Stromal cell of bone marrow (primary cell): ENCODE results near the gene SDCCAG8.
"Not testable (repeated sequence)": the region's sequence is repeated elsewhere in the genome, so short reads cannot be mapped to it uniquely, and the experiment has no call there.

Source experiments
- DNase-seq: peaks from one replicate; pipeline ENCODE4 v3.0.0-alpha.2; 2012; ENCODE audit warnings: low read depth

Gene SDCCAG8

GRCh38 chr1:243255791-243256512, at the start of gene SDCCAG8:
TSS of gene SDCCAG8 (plus strand) at chr1:243256041. CDS start at chr1:243256174, 133 bp downstream.
- peak; percentile 100 for DNase-seq

GRCh38 chr1:243211984-243212383, 43.9 kb upstream of the SDCCAG8 start:
- DNase-seq: not testable (repeated sequence)

- DNase-seq: peak; percentile 40
Observed at GRCh38 chr1:243213045-243213787, 42.6 kb upstream of the SDCCAG8 start.

GRCh38 chr1:243215276-243215875, 40.5 kb upstream of the SDCCAG8 start:
- DNase-seq: not testable (repeated sequence)

DNA sequence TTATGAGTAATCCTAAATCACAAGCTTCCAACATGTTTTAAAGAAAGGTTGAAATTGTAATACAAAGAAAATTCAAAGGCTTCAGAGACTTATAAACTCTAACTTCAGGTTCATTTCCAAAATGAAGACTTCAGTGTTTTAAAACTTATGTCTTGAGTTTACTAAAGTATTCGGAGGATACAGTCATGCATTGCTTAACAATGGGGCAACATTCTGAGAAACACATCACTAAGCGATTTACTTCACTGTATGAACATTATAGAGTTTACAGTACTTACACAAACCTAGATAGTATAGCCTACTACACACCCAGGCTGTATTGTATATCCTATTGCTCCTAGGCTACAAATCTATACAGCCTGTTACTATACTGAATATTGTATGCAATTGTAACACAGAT, 39.1 kb upstream of the SDCCAG8 start:
- no peak for DNase-seq

DNA sequence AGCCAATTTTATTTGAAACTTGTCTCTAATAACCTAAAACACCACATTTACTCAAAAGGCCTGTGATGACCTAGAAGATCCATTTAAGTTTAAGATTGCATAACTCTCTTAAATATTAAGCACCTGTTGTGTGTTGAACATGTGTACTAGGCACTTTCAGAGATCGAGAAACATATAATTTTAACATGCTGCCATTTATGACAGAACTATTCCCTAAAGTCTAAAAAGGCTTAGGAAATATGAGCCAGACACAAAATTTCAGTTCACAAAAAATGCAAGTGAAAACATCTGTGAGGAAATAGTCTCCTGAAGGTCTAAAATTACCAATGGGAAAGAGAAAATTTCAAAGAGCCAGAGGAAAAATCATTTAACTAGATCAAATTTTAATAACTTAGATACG, 38.5 kb upstream of the SDCCAG8 start:
- DNase-seq: no peak

DNA sequence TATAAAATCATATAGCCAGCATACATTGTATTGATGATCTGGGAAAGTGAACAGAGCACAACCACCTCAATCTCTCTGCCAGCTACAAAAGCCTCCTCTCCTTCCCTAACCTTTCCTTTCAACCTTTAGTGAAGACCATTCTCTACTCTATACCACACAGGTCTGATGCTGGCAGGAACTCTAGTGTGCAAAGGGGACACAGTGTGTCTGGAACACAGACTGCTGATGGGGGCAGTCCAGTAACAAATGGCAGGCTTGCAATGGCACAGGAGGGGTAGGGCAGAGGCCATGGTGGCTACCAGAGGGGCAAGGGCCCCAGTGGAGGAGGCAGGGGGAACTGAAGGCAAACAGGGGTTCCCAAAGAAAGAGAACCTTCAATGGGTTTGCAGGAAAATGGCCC, 37.8 kb upstream of the SDCCAG8 start:
- DNase-seq: no peak

- no peak for DNase-seq
Observed at GRCh38 chr1:243227622-243228021, 28.2 kb upstream of the SDCCAG8 start.

DNA sequence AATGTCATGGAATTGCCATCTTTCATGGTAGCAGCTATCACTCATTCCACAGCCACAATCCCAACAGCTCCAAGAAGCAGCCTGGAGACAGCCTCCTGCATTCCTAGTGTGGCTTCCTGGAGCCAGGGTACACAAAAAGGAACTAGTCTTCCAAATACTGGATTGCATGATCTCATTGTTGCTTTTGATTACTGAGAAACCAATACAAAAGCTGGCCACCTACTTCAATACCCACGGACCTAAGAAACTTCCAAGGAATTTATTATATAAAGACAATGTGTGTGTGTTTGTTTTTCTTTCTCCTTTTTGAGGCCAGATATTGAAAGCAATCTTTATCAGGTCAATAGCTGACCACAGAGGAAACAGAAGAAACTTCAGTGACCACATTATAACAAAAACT, 26.3 kb upstream of the SDCCAG8 start:
- no peak for DNase-seq

DNA sequence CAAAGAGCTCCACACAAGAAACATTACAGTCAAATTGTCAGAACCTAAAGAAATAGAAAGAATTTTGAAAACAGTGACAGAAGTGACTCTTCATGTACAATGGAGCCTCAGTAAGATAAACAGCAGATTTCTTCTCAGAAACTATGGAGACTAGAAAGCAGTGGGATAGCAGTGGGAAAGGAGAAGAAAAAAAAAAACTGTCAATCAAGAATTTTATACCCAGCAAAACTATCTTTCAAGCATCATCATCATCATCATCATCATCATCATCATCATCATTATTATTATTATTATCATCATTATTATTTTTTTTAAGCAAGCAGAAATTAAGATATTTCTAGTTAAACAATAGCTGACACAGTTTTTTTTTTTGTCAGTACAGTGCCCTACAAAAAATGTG, 24.9 kb upstream of the SDCCAG8 start:
- DNase-seq: no peak

- DNase-seq: no peak
Observed at GRCh38 chr1:243233908-243234307, 21.9 kb upstream of the SDCCAG8 start.

DNA sequence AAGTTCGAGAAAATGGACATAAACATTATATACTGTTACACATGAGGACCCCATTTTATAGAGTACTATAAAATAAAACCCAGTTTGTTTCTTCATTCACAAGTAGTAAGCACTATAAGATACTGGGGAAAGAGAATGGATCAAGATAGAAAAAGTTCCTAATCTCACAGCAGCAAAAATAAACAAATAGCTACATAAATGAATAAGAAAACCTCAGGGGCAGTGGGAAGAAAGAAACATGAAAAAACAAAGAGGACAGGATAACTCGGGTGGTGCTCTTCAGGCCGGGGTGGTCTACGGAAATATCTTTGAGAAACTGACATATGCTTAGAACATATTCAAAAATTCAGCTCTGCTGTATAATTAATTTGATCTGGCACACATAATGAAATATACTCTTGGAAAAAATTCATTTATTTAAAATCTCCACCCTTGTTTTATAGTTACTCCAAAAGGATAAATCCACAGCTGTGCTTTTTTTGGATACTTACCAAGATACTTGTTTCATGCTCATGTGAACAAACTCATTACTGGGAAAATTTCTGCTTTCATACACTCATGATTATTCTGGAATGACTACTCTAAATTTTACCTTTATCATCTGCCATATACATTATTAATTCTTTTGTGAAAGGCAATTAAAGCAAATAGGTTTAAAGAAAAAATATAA, 20.7 kb upstream of the SDCCAG8 start:
- peak; percentile 64 for DNase-seq

DNA sequence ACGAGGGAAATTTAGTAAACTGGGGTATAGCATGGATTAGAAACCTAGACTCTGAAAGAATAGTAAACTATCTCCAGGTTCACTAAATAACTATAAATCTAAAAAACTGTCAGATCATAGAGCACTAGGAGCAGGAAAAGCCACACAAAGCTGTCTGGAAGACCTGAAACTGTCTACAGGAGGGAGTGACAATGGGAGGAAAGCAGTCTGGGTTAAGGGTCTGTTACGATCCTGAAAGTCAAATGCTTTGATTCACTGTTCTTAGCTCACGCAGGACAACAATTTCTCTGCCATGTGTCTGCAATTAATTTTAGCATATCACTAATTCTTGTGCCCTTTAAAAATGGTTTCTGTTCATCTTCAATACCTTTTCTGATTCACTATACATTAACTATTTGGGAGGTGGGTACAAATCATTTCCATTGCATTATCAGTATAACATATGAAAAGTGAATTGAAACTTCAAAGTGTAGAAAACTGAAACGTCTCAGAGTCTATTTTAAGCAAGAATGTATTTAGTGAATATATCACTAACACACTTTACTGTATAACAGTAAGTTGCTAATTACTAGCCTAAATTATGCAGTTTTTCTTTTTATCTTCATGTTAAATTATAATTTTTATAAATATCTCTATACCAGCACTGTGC, 19.1 kb upstream of the SDCCAG8 start:
- no peak for DNase-seq

DNA sequence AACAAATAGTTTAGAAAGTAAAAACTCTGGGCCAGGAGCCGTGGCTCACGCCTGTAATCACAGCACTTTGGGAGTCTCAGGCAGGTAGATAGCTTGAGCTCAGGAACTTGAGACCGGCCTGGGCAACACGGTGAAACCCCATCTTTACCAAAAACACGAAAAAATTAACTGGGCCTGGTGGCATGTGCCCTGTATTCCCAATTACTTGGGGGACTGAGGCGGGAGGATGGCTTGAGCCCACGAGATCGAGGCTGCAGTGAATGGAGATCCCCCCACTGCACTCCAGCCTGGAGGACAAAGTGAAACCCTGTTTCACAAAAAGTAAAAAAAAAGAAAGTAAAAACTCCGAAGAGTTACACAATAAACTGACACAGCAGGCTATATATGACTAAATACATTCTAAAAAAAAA, 11.4 kb upstream of the SDCCAG8 start:
- DNase-seq: no peak

- peak; percentile 59 for DNase-seq
Observed at GRCh38 chr1:243246916-243247315, 8.9 kb upstream of the SDCCAG8 start.

DNA sequence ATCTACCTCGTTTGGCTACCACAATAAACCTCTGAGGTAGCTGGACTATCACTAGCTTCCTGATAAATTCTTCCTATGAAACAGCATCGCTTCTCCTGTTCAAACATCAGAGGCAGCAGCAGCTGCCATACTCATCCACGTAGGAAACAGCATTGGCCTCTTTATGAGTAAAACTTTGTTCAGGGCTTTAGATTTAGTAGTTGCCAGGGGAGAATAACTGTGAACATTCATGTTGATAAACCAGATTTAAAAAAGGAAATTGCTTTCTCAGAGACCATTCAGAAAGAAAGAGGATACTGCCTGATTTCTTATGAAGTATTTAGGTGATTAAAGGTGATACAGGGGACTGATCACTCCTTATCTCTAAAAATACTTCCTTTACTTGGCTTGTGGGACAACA, 7.9 kb upstream of the SDCCAG8 start:
- no peak for DNase-seq

GRCh38 chr1:243249214-243249613, 6.6 kb upstream of the SDCCAG8 start:
- no peak for DNase-seq

DNA sequence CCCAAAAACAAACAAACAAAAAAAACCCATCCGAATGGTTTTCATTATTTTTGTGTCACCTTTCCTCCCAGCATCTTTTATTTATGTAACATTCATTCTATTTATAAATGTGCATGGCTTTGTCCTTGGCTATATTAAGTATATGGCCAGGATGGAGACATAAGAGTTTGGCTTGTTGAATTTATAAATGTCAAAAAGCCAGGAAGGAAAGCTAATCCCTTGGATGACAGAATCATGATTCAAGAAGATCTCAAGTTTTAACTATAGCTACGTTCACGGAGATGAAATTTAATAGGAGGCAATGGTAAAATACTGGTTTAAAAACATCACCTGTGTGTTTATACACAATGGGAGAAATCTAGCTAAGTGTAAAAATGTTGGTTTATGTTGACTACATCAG, 5.7 kb upstream of the SDCCAG8 start:
- DNase-seq: no peak

- no peak for DNase-seq
Observed at GRCh38 chr1:243251539-243251938, 4.3 kb upstream of the SDCCAG8 start.

DNA sequence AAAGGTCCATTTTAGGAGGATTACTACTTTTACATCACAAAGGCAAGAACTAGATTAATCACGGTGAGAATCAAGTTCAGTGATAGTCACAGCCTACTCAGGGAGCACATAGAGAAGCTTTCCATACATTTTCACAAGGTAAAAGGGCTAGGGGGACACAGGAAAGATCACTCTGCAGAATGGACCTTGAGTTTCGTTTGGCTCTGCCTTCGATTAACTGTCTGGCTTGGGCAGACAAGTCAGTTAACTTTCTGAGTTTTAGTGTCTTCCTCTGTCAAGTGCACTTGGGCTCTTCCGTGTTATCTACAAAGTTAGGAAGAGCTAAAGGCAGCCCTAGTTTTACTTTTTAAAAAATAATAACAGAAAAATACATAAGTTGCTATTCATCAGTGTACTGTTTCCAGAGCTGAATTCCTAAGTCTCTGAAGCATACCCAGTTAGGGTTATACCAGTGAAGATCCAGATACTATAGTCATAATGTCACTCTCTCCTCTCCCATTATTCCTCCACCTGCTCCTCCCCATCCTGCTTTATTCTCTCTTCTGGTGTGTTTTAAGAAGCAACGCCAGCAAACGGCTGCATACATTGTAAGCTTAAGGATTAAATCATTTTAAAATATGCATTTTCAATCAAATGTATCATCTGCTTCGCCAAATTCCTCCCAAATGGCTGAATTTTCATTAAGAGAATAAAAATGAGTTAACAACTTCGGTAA, 2.5 kb upstream of the SDCCAG8 start:
- no peak for DNase-seq

DNA sequence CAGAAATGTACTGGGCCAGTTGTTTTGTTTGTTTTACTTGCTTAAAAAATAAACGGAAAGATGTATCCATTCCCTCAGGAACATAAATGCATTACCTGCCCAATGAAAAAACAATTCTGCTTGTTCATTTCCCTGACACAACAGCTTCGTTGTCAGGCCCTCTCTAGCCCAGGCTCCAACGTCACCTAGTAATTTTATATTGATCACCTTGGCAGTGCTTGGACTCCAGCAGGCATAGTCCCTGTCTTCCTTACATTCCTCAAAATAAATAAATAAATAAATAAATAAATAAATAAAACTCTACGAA, 2.0 kb upstream of the SDCCAG8 start:
- DNase-seq: no peak
